Stomach (tissue), 9 donors: ENCODE measurements around the gene TPRN. TPM values are rescaled to one million over a fixed set of nuclear protein-coding genes. Genes with fewer than 3 reads are reported as not detected.

Source experiments
- DNase-seq, 2 donors: peaks; one replicate each; pipeline versions ENCODE4 v3.0.0 to v3.0.0-alpha.2; 2013 to 2019
- H3K27ac ChIP-seq, 5 donors: fragments of 200-600 bp in 4 of 5; sonication (generic) in 4 of 5; one replicate each; pipeline ENCODE4 v1.5.1; 2013 to 2019; ENCODE audit warnings: mild to moderate bottlenecking in 1 of 5, moderate library complexity in 1 of 5
- H3K27me3 ChIP-seq, 3 donors: fragments of 200-600 bp; sonication (generic); one replicate each; pipeline ENCODE4 v1.5.1; 2017 to 2019; ENCODE audit warnings: mixed run types in 1 of 3
- H3K36me3 ChIP-seq, 4 donors: fragments of 200-600 bp; sonication (generic); 1 replicate in 3 of 4; 2 replicates in 1 of 4; pipeline ENCODE4 v1.5.1; 2016 to 2019
- H3K4me1 ChIP-seq, 4 donors: fragments of 200-600 bp; sonication (generic); one replicate each; pipeline ENCODE4 v1.5.1; 2016 to 2019
- H3K4me3 ChIP-seq, 4 donors: fragments of 200-600 bp; sonication (generic) in 3 of 4; one replicate each; pipeline ENCODE4 v1.5.1; 2016 to 2019; ENCODE audit warnings: mild to moderate bottlenecking in 1 of 4
- H3K9me3 ChIP-seq, 4 donors: fragments of 200-600 bp; sonication (generic); one replicate each; pipeline ENCODE4 v1.5.1; 2016 to 2019
- EP300 ChIP-seq: sonication (generic); formaldehyde crosslinking; IDR thresholded peaks from one replicate; pipeline ENCODE4 v1.6.1; 2017; ENCODE audit warnings: antibody characterized with exemption
- POLR2A ChIP-seq, 4 donors: fragments of 450-650 bp; IDR thresholded peaks; one replicate each; pipeline ENCODE4 v1.6.1; 2016; ENCODE audit warnings: antibody characterized with exemption in 4 of 4, control low read depth in 2 of 4, mild to moderate bottlenecking in 1 of 4, moderate library complexity in 1 of 4
- POLR2AphosphoS5 ChIP-seq, 3 donors: sonication (generic); formaldehyde crosslinking; IDR thresholded peaks; one replicate each; pipeline ENCODE4 v1.6.1; 2016; ENCODE audit warnings: antibody characterized with exemption in 3 of 3
- WGBS, 5 donors: extraction: QIAGEN DNeasy Blood & Tissue Kit in 3 of 5; methylation state at CpG; one replicate each; pipeline versions ENCODE4 v1.1.5 to v1.1.7; 2013 to 2018; 5-methylcytosine and 5-hydroxymethylcytosine counted together
- intact Hi-C: fragments of 100-400 bp; cut with DNase I; formaldehyde crosslinking; loops from one replicate; pipeline ENCODE4 v1.15.1; 2023; ENCODE audit warnings: low total_unique reads
- polyA plus RNA-seq, 3 donors: library from polyadenylated mRNA; stranded (reverse); fragments of 200-250 nt; gene quantifications; one replicate each; pipeline ENCODE4 v1.2.3, GENCODE V29; 2013
- total RNA-seq, 5 donors: library from RNA; depleted of rRNA; stranded (reverse); fragments of >200 nt; gene quantifications; one replicate each; pipeline versions ENCODE4 v1.1.0 to v1.2.3, GENCODE V29; 2014 to 2016
- TF ChIP-seq, protein P1 (sequence below), 7 experiments: fragments of 450-650 bp in 4 of 7; fragments of 200-600 bp in 3 of 7; sonication (generic) in 3 of 7; IDR thresholded peaks; one replicate each; pipeline ENCODE4 v1.5.1; 2016 to 2019; ENCODE audit warnings: antibody characterized with exemption in 7 of 7, control low read depth in 2 of 7, mild to moderate bottlenecking in 1 of 7
- donor health status: healthy with polysubstance abuse.
- donor health status: Bipolar disorder and iron deficiency.
- donor health status: healthy.

Gene TPRN
- total and polyA plus RNA-seq, 8 donors, result 8.8 to 161 (median 24.6) TPM

DNA sequence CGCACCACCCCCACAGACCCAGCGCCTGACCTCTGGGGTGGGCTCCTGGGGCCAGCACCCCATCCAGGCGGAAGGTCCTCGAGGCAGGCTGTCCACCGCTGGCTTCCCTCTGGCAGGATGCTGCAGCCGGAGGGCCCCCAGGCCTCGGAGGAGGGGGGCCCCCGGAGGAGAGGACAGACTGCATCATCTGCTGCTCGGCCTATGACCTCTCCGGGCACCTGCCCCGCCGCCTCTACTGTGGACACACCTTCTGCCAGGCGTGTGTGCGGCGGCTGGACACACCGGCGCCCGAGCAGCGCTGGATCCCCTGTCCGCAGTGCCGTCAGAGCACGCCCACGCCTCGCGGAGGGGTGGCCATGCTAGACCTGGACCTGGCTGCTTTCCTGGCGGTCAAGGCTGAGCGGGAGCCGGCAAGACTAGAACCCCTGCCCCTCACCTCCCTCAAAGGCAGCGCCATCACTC is 28.0 kb upstream of the TPRN start:
- no peaks in the 10 kb centered on the region for H3K36me3 ChIP-seq
- H3K4me1 ChIP-seq, result peaks cover 22 to 64% (median 52%) of the 10 kb centered on the region in 4 donors
- 33 to 41% (median 39%) methylated on average over 3 to 29 of the region's 29 CpGs for WGBS, 5 donors
- intact Hi-C loops, result loop anchor here (5.0 kb wide), 1 partner anchor 111 kb away; no protein-coding TSS in a partner anchor
- peak overlapping the region in 1 of 4 donors; percentile 22 for H3K4me3 ChIP-seq
- H3K9me3 ChIP-seq, result no peaks in the 10 kb centered on the region
- no peak for DNase-seq
- H3K27ac ChIP-seq, result no peak overlapping the region
- no peak for TF ChIP-seq EP300
- no peak for TF ChIP-seq POLR2AphosphoS5 (IDR thresholded peaks at IDR 0.05)
- TF ChIP-seq, protein P1, sequence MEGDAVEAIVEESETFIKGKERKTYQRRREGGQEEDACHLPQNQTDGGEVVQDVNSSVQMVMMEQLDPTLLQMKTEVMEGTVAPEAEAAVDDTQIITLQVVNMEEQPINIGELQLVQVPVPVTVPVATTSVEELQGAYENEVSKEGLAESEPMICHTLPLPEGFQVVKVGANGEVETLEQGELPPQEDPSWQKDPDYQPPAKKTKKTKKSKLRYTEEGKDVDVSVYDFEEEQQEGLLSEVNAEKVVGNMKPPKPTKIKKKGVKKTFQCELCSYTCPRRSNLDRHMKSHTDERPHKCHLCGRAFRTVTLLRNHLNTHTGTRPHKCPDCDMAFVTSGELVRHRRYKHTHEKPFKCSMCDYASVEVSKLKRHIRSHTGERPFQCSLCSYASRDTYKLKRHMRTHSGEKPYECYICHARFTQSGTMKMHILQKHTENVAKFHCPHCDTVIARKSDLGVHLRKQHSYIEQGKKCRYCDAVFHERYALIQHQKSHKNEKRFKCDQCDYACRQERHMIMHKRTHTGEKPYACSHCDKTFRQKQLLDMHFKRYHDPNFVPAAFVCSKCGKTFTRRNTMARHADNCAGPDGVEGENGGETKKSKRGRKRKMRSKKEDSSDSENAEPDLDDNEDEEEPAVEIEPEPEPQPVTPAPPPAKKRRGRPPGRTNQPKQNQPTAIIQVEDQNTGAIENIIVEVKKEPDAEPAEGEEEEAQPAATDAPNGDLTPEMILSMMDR (IDR thresholded peaks at IDR 0.05), result no peak
- no peak for TF ChIP-seq POLR2A (IDR thresholded peaks at IDR 0.05)
- H3K27me3 ChIP-seq, result peaks cover 11 to 67% (median 51%) of the 10 kb centered on the region in 3 donors

DNA sequence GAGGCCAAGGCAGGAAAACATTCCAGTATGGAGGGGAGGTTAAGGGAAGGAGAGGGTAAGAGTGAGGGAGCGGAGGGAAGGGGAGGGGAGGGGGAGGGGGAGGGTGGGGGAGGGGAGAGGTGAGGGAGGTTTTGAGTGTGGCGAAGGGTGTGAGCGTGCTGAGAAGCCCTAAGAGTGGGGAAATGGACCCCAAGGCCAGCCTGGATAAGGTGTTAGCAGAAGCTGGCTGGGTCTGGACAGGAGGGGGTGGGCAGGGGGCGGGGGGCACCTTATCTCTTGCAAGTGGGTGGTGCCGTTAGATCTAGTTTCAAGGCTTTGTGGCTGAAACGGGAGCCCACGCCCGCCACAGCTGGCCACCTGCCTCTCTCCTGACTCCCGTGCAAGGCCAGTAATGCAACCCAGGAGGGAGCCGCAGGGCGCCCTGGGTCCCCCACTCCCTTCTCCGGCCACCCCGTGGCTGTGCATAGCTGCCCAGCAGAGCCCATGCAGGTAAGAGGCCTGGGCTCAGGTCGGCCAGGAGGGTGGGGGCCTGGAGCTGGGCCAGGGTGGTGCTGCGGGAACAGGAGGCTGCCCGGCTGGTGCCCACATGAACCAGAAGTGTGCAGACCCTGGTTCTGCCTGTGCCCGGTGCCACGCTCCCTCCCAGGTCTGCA is 27.4 kb upstream of the TPRN start:
- peaks cover 24 to 63% (median 54%) of the 10 kb centered on the region in 4 donors for H3K4me1 ChIP-seq

GRCh38 chr9:137227054-137227852 is 26.7 kb upstream of the TPRN start, which contains the start of gene RNF224:
RNF224 (plus strand) TSS chr9:137227502; CDS start chr9:137228336, 834 bp downstream.
- peak; percentile 19 to 82 (median 74) for TF ChIP-seq POLR2AphosphoS5 (IDR thresholded peaks at IDR 0.05)
- TF ChIP-seq, protein P1 (IDR thresholded peaks at IDR 0.05), result peak in 5 of 7 experiments; percentile 84 to 98 (median 91)
- TF ChIP-seq POLR2A (IDR thresholded peaks at IDR 0.05), result no peak
- Histone ChIP-seq H3K27ac (peak within 1 kb of the TSS; percentile 75 to 98 (median 81)), H3K4me3 (peak within 1 kb of the TSS in 1 of 4 donors; percentile 22)

More for the DNA sequence above, 27.4 kb upstream of the TPRN start:
- TF ChIP-seq, protein P1 (IDR thresholded peaks at IDR 0.05), result no peak
- no peak for TF ChIP-seq POLR2A (IDR thresholded peaks at IDR 0.05)
- no peak for TF ChIP-seq POLR2AphosphoS5 (IDR thresholded peaks at IDR 0.05)
- TF ChIP-seq EP300, result no peak
- no peaks in the 10 kb centered on the region for H3K36me3 ChIP-seq
- DNase-seq, result peak in 1 of 2 donors; percentile 32
- no peaks in the 10 kb centered on the region for H3K9me3 ChIP-seq
- peak overlapping the region in 2 of 5 donors; percentile 81 to 89 for H3K27ac ChIP-seq
- peak overlapping the region in 1 of 4 donors; percentile 22 for H3K4me3 ChIP-seq
- intact Hi-C loops, result loop anchor here (5.0 kb wide), 1 partner anchor 111 kb away; no protein-coding TSS in a partner anchor
- peaks cover 8 to 61% (median 46%) of the 10 kb centered on the region in 3 donors for H3K27me3 ChIP-seq
- WGBS, 5 donors, result 15 to 32% (median 17%) methylated on average over 6 to 18 of the region's 18 CpGs

More at GRCh38 chr9:137227054-137227852, 26.7 kb upstream of the TPRN start, which contains the start of gene RNF224:
- WGBS, 5 donors, result 18 to 58% (median 21%) methylated on average over 7 to 25 of the region's 25 CpGs
- H3K27me3 ChIP-seq, result peaks cover 3 to 59% (median 40%) of the 10 kb centered on the region in 3 donors
- H3K9me3 ChIP-seq, result no peaks in the 10 kb centered on the region
- intact Hi-C loops, result loop anchor here (5.0 kb wide), 1 partner anchor 110 kb away; no protein-coding TSS in a partner anchor
- no peaks in the 10 kb centered on the region for H3K36me3 ChIP-seq
- peaks cover 31 to 63% (median 61%) of the 10 kb centered on the region in 4 donors for H3K4me1 ChIP-seq
- peak; percentile 93 to 97 for DNase-seq
